Kidney (tissue), 14 donors: ENCODE results near the gene GBX2. TPM values are rescaled to one million over a fixed set of nuclear protein-coding genes. Genes with fewer than 3 reads are reported as not detected.

Source experiments
- DNase-seq, 5 donors: peaks; one replicate each; pipeline ENCODE4 v3.0.0-alpha.2; 2013 to 2020
- FAIRE-seq: peaks from 2 replicates; lab custom pipeline; 2012; peaks lifted over from hg19 to GRCh38; lab: Jason Lieb, UNC
- H3K27ac ChIP-seq, 2 donors: one replicate each; pipeline ENCODE4 v1.7.0; 2013; ENCODE audit warnings: low read depth in 2 of 2, low read length in 2 of 2, inconsistent platforms in 1 of 2
- H3K27me3 ChIP-seq: one replicate; pipeline ENCODE4 v1.7.1; 2013; ENCODE audit warnings: low read length, inconsistent platforms; ENCODE audit not compliant: control insufficient read depth, insufficient read depth
- H3K36me3 ChIP-seq, 3 donors: one replicate each; pipeline versions ENCODE4 v1.7.0 to v1.7.1; 2013; ENCODE audit warnings: low read length in 3 of 3, control low read depth in 1 of 3, inconsistent platforms in 1 of 3; ENCODE audit not compliant: insufficient read depth in 3 of 3, control insufficient read depth in 2 of 3
- H3K4me1 ChIP-seq, 3 donors: one replicate each; pipeline versions ENCODE4 v1.7.0 to v1.7.1; 2013; ENCODE audit warnings: low read length in 3 of 3, inconsistent platforms in 1 of 3, low read depth in 1 of 3; ENCODE audit not compliant: control insufficient read depth in 2 of 3, insufficient read depth in 2 of 3
- H3K4me3 ChIP-seq, 3 donors: one replicate each; pipeline versions ENCODE4 v1.7.0 to v1.8.1; 2013; ENCODE audit warnings: low read length in 3 of 3, control low read depth in 1 of 3, inconsistent platforms in 1 of 3
- H3K9ac ChIP-seq, 3 donors: one replicate each; pipeline versions ENCODE4 v1.7.0 to v1.7.1; 2013; ENCODE audit warnings: low read length in 3 of 3, control low read depth in 1 of 3, inconsistent platforms in 1 of 3
- H3K9me3 ChIP-seq, 3 donors: one replicate each; pipeline versions ENCODE4 v1.7.0 to v1.7.1; 2013; ENCODE audit warnings: low read length in 3 of 3, control low read depth in 1 of 3, inconsistent platforms in 1 of 3; ENCODE audit not compliant: control insufficient read depth in 2 of 3, insufficient read depth in 1 of 3
- CTCF ChIP-seq: IDR thresholded peaks from 3 replicates; pipeline ENCODE4 v1.5.1; 2012; ENCODE audit warnings: mild to moderate bottlenecking, moderate library complexity, borderline replicate concordance; ENCODE audit not compliant: insufficient read depth; ENCODE audit errors: extremely low read depth
- intact Hi-C: fragments of 100-400 bp; cut with DNase I; formaldehyde crosslinking; loops from one replicate; pipeline ENCODE4 v1.11.1; 2022
- polyA plus RNA-seq: library from polyadenylated mRNA; stranded (reverse); fragments of 350-450 nt; fragmentation: Illumina TruSeq; extraction: RNeasy Lipid Tissue Mini Kit (QIAGEN cat#74804); gene quantifications from one replicate; pipeline ENCODE4 v1.2.3, GENCODE V29; 2014; ENCODE audit warnings: low read depth, low replicate concordance; ENCODE audit not compliant: insufficient read depth
- total RNA-seq: library from RNA; stranded (reverse); fragmentation: NEBNext Ultra II Directional; extraction: Animal tissue kit (Norgen Biotek cat#: 25700); gene quantifications from one replicate; pipeline ENCODE4 v1.2.1, GENCODE V29; 2021
- donor health status: control.
- donor health status: control.
- donor health status: control.
- donor health status: control.
- donor health status: control.
- donor health status: DM: yes; HTN: yes; CAD: no.
- donor health status: Normal renal cell carcinoma (clear cell type).

The GBX2 gene
- total and polyA plus RNA-seq, 2 donors from 2014 or later = not detected

DNA sequence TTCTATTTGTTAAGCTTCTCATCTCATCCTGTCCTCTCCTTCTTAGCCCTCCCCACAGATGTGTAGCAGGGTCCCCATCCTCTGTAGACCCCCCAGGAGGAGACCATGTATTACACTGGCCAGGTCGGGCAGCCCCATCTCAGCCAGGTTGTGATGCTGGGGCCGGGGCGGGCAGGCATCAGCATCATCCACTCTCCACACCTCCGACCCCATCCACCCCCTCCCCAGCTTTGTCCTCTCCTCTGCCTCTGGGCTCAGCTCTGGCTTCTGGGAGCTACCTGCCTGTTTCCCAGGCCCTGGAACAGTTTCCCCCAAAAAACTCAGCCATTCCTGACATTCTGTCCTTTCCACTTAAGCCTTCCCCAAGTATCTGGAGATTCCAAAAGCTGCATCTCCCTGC is 49.2 kb downstream of the GBX2 start:
- no peak for FAIRE-seq
- intact Hi-C loops = no loop called here
- TF ChIP-seq CTCF = no peak

GRCh38 chr2:236117861-236118269 is 50.3 kb downstream of the GBX2 start:
- Histone ChIP-seq H3K27me3 (no peaks in the 10 kb centered on the region), H3K27ac (no peak overlapping the region), H3K4me1 (no peaks in the 10 kb centered on the region), H3K36me3 (no peaks in the 10 kb centered on the region), H3K4me3 (no peak overlapping the region), H3K9me3 (no peaks in the 10 kb centered on the region), H3K9ac (no peak overlapping the region)
- no peak for TF ChIP-seq CTCF
- intact Hi-C loops = no loop called here
- DNase-seq (peak in 3 of 5 donors; percentile 45 to 60 (median 57)), FAIRE-seq (no peak)

More for the DNA sequence above, 49.2 kb downstream of the GBX2 start:
- no peaks in the 10 kb centered on the region for H3K27me3 ChIP-seq
- H3K4me1 ChIP-seq = no peaks in the 10 kb centered on the region
- no peak overlapping the region for H3K9ac ChIP-seq
- no peak overlapping the region for H3K27ac ChIP-seq
- H3K9me3 ChIP-seq = no peaks in the 10 kb centered on the region
- H3K4me3 ChIP-seq = no peak overlapping the region
- no peak for DNase-seq
- no peaks in the 10 kb centered on the region for H3K36me3 ChIP-seq

DNA sequence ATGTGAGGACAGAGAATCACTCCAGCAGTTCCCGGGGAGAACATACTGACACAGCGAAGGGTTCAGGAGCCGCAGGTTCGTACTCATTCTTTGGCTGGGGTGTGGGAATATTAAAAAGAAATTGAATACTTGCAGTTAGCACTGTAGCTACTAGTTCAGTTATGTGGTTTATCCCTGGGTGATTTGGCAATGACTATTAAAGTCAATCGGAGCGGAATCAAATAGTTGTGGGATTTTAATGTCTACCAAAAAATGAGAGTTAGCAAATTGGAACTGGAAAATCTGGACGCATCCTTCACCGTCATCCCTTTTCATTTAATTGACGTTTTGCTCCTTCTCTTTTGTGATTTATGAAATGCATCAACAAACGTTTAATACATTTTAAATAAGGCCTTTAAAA is 50.8 kb downstream of the GBX2 start:
- no peaks in the 10 kb centered on the region for H3K27me3 ChIP-seq
- no peak overlapping the region for H3K9ac ChIP-seq
- H3K4me1 ChIP-seq = no peaks in the 10 kb centered on the region
- TF ChIP-seq CTCF = no peak
- no peaks in the 10 kb centered on the region for H3K36me3 ChIP-seq
- DNase-seq (no peak), FAIRE-seq (no peak)
- H3K9me3 ChIP-seq = no peaks in the 10 kb centered on the region
- H3K4me3 ChIP-seq = no peak overlapping the region
- H3K27ac ChIP-seq = no peak overlapping the region
- intact Hi-C loops = no loop called here

Other genes with a start within 250 kb of the GBX2 start
- gene ASB18, start 96.0 kb upstream of the GBX2 start, total RNA-seq = not detected
- gene ASB18, start 96.0 kb upstream of the GBX2 start, polyA plus RNA-seq = not detected